HEK293 (cell line): ENCODE results near the gene TBC1D9B.

Experiments used
- ATF2 ChIP-seq: fragments of 450-650 bp; formaldehyde crosslinking; IDR thresholded peaks from 2 replicates; pipeline ENCODE4 v1.5.1; 2016; ENCODE audit warnings: missing biosample characterization, missing genetic modification characterization, low read depth
- CTCF ChIP-seq: fragments of 450-650 bp; formaldehyde crosslinking; IDR thresholded peaks from 2 replicates; pipeline ENCODE4 v1.5.1; 2016; ENCODE audit warnings: missing biosample characterization, missing genetic modification characterization
- TCF7L2 ChIP-seq: IDR thresholded peaks from 2 replicates; pipeline ENCODE4 v1.6.1; 2011; ENCODE audit warnings: low read depth, mild to moderate bottlenecking, inconsistent platforms, low read length, moderate library complexity, borderline replicate concordance
- ZBTB7A ChIP-seq: fragments of 450-650 bp; formaldehyde crosslinking; IDR thresholded peaks from 2 replicates; pipeline ENCODE4 v1.5.1; 2016; ENCODE audit warnings: low read depth, missing biosample characterization, missing genetic modification characterization
- ZEB2 ChIP-seq: fragments of 450-650 bp; formaldehyde crosslinking; IDR thresholded peaks from 2 replicates; pipeline ENCODE4 v1.5.1; 2016; ENCODE audit warnings: missing biosample characterization, missing genetic modification characterization
- TF ChIP-seq, protein P1 (sequence below): fragments of 450-650 bp; formaldehyde crosslinking; IDR thresholded peaks from 2 replicates; pipeline ENCODE4 v1.5.1; 2016; ENCODE audit warnings: missing biosample characterization, missing genetic modification characterization
- TF ChIP-seq, protein P2 (sequence below): fragments of 450-650 bp; formaldehyde crosslinking; IDR thresholded peaks from 2 replicates; pipeline ENCODE4 v1.5.1; 2016; ENCODE audit warnings: missing biosample characterization, missing genetic modification characterization
- TF ChIP-seq, protein P3 (sequence below): fragments of 450-650 bp; formaldehyde crosslinking; IDR thresholded peaks from 2 replicates; pipeline ENCODE4 v1.5.1; 2017; ENCODE audit warnings: missing biosample characterization, missing genetic modification characterization

DNA sequence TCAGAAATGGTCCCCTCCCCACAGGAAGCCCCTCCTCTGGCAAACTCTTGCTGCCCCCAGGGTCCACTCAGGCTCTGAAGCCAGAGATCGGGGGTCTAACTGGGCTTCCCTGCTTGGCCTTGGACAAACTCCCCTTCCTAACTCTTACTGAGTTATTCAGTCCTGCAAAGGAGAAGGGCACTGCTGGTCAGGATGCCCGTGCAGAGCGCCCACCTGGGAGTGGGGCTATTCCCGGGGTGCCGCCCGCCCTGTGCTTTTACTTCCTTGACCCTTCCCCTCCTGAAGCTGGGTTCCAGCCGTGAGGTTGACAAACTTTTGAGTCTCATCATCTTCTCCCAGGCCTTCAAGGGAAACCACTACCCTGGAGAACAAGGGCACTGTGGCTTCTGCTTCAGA lies 4.9 kb downstream of the TBC1D9B start:
- TF ChIP-seq, protein P1, sequence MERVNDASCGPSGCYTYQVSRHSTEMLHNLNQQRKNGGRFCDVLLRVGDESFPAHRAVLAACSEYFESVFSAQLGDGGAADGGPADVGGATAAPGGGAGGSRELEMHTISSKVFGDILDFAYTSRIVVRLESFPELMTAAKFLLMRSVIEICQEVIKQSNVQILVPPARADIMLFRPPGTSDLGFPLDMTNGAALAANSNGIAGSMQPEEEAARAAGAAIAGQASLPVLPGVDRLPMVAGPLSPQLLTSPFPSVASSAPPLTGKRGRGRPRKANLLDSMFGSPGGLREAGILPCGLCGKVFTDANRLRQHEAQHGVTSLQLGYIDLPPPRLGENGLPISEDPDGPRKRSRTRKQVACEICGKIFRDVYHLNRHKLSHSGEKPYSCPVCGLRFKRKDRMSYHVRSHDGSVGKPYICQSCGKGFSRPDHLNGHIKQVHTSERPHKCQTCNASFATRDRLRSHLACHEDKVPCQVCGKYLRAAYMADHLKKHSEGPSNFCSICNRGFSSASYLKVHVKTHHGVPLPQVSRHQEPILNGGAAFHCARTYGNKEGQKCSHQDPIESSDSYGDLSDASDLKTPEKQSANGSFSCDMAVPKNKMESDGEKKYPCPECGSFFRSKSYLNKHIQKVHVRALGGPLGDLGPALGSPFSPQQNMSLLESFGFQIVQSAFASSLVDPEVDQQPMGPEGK: no peak
- TF ChIP-seq CTCF: no peak
- TF ChIP-seq, protein P2, sequence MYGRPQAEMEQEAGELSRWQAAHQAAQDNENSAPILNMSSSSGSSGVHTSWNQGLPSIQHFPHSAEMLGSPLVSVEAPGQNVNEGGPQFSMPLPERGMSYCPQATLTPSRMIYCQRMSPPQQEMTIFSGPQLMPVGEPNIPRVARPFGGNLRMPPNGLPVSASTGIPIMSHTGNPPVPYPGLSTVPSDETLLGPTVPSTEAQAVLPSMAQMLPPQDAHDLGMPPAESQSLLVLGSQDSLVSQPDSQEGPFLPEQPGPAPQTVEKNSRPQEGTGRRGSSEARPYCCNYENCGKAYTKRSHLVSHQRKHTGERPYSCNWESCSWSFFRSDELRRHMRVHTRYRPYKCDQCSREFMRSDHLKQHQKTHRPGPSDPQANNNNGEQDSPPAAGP (tag by site-specific recombination): no peak
- no peak for TF ChIP-seq ATF2 (tag by site-specific recombination)
- TF ChIP-seq ZBTB7A (tag by site-specific recombination): no peak
- no peak for TF ChIP-seq TCF7L2
- no peak for TF ChIP-seq ZEB2
- TF ChIP-seq, protein P3, sequence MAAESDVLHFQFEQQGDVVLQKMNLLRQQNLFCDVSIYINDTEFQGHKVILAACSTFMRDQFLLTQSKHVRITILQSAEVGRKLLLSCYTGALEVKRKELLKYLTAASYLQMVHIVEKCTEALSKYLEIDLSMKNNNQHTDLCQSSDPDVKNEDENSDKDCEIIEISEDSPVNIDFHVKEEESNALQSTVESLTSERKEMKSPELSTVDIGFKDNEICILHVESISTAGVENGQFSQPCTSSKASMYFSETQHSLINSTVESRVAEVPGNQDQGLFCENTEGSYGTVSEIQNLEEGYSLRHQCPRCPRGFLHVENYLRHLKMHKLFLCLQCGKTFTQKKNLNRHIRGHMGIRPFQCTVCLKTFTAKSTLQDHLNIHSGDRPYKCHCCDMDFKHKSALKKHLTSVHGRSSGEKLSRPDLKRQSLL (tag by site-specific recombination): no peak
